ENCODE results near the gene COL18A1.

Gene COL18A1

DNA sequence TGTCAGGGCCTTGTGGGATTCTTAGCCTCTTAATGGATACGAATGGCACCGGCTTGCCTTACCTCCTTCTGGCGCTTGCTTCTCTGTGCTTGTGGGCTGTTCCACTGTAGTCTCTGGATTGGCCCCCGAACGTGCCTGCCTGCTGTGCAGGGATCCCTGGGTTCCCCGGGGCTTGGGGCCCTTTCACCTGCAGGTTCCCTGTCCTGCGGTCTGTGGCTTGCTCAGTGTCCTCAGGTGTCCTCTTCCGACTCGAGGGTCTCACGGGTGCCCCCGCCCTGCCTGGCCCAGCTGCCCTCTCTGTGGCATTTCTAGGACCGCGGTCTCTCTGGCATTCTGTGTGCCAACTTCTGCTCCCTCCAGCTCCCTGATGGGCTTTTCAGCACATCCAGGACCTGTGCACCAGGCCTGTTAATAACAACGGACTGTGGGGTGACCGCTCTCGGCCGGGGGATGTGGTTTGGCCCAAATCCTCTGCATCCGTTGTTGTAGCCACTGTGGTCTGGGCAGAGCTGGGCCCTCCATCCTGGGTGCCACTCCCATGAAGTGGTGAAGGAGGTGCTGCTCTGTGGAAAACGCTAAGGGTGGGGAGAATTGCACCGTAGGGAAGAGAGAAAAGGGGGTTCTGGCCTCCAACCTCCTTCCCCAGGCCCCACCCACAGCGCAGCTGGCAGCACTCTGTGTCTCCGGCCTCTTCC lies 12.4 kb downstream of the COL18A1 start:
- FAIRE-seq (no peak), DNase-seq (ENCODE audit: insufficient read length, low spot score) (no peak)
- no peak for TF ChIP-seq CTCF (IDR thresholded peaks at IDR 0.05; ENCODE audit: insufficient read depth, missing control alignments)

DNA sequence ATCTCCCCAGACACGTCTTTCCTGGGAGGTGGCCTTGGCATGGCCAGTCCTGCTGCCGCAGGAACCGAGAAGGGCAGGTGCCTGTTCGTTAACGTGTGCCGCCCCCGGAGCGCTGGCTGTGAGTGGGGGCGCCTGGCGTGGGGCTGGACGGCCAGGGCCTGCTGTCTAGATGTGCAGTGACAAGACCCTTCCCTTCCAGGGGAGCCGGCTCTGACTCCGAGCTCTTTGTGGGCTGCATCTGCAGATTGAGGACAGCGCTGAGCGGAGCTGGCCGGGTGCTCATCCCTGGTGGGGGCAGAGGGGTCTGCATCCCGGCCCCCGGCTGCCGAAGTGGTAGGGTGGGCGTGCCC lies 13.0 kb downstream of the COL18A1 start:
- TF ChIP-seq CTCF (IDR thresholded peaks at IDR 0.05; ENCODE audit: insufficient read depth, missing control alignments) = no peak
- no peak for FAIRE-seq
- no peak for DNase-seq (ENCODE audit: insufficient read length, low spot score)

GRCh38 chr21:45418301-45419071 lies 13.5 kb downstream of the COL18A1 start:
- no peak for TF ChIP-seq CTCF (IDR thresholded peaks at IDR 0.05; ENCODE audit: insufficient read depth, missing control alignments)
- DNase-seq (ENCODE audit: insufficient read length, low spot score) (no peak), FAIRE-seq (no peak)

GRCh38 chr21:45419162-45419561 lies 14.2 kb downstream of the COL18A1 start:
- TF ChIP-seq CTCF (IDR thresholded peaks at IDR 0.05; ENCODE audit: insufficient read depth, missing control alignments) = no peak
- no peak for DNase-seq (ENCODE audit: insufficient read length, low spot score)
- no peak for FAIRE-seq

DNA sequence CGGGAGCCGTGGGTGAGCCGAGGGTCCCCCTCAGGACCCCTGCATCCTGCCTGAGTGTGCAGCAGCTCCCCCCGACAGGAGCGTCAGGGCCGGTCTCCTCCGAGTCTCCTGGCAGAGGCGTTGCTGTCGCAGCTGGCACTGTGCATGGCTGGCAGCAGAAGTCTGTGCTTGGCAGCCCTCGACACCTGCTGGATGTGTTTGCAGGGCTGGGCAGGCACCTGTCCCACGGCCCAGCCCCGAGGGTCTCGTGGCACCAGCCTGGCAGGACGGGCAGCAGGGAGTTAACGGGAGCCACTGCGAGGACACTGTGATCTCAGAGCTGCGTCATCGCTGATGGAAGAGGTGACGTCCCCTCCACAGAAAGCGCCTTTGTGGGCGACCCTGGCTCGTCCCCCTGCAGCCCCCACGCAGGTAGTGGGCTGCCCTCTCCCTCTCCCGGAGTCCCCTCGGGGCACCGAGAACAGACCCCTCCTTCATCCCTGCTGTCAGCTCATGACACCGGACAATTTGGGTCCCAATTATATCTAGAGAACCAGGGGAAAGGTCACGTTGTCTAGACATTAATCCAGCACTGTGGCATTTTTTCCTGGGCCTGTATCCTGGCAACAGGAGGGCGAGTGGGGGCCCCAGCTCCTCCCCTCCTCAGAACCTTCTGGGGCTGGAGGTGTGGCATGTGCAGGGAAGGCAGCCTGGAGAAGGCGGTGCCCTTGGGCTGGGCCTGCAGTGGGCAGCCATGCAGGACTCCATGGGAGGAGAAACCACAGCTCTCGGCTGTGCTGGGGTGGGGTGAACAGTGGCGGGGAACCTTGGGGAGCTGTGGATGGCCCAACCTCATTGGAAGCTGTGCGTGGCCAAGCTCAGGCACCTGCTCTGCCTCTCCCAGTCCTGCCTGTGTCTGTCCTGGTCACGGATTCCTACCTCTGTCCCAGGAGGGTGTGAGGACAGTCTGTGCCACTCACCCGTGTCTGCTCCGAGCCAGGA lies 15.4 kb downstream of the COL18A1 start:
- DNase-seq (ENCODE audit: insufficient read length, low spot score) = no peak
- FAIRE-seq = no peak
- no peak for TF ChIP-seq CTCF (IDR thresholded peaks at IDR 0.05; ENCODE audit: insufficient read depth, missing control alignments)

GRCh38 chr21:45421071-45421845 lies 16.3 kb downstream of the COL18A1 start:
- FAIRE-seq (no peak), DNase-seq (ENCODE audit: insufficient read length, low spot score) (no peak)
- no peak for TF ChIP-seq CTCF (IDR thresholded peaks at IDR 0.05; ENCODE audit: insufficient read depth, missing control alignments)

All from D721Med (cell line).